Panc1 (cell line): ENCODE measurements around the gene B4GALT1.

ENCODE experiments used
- POLR2AphosphoS5 ChIP-seq: IDR thresholded peaks from 2 replicates; pipeline ENCODE4 v1.6.1; 2012; ENCODE audit warnings: mild to moderate bottlenecking, low read depth, low read length, moderate library complexity
- TF ChIP-seq, protein P1 (sequence below): fragments of 450-650 bp; IDR thresholded peaks from 2 replicates; pipeline ENCODE4 v1.5.1; 2017; ENCODE audit warnings: mild to moderate bottlenecking

DNA sequence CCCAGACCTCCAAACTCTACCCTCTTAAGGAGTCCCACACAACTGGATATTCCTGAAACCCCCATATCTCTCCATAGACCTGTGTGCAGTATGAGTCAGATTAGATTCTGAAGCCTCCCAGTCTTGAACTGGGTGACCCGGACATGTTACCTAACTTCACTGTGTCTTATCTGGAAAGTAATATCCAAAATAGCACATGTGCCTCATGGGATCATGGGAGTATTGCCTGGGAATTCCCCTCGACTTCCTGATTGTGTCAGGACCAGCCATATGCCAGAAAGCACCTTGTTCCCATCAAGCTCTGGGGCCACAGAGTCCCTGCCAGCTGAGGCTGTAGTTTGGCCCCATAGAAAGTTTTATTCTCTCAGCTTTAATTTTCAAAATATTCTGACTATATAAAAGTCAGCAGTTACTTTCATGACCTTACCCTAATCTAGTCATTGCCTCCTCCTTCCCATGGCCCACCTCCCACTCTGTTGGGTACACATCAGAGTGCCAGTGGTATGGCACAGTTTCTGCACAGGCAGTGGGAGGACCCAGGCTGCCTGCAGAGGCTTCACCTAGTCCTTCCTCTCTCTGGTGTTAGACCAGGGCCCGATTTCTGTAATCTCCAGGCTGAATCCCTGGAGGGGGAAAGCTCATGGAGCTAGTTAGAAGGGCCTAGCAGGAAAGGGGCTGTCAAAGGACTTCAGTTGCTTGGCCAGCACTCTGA, 19.5 kb upstream of the B4GALT1 start:
- TF ChIP-seq, protein P1, sequence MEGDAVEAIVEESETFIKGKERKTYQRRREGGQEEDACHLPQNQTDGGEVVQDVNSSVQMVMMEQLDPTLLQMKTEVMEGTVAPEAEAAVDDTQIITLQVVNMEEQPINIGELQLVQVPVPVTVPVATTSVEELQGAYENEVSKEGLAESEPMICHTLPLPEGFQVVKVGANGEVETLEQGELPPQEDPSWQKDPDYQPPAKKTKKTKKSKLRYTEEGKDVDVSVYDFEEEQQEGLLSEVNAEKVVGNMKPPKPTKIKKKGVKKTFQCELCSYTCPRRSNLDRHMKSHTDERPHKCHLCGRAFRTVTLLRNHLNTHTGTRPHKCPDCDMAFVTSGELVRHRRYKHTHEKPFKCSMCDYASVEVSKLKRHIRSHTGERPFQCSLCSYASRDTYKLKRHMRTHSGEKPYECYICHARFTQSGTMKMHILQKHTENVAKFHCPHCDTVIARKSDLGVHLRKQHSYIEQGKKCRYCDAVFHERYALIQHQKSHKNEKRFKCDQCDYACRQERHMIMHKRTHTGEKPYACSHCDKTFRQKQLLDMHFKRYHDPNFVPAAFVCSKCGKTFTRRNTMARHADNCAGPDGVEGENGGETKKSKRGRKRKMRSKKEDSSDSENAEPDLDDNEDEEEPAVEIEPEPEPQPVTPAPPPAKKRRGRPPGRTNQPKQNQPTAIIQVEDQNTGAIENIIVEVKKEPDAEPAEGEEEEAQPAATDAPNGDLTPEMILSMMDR: no peak
- TF ChIP-seq POLR2AphosphoS5: no peak
